HG02610 (cell line): ENCODE data around the gene GIMD1.
"Not testable (repeated sequence)": the region's sequence is repeated elsewhere in the genome, so short reads cannot be mapped to it uniquely, and the experiment has no call there.

Source experiments
- ATAC-seq: cut with Tn5 transposase; IDR thresholded peaks from one replicate; pipeline ENCODE4 v1.9.1; 2021; ENCODE audit warnings: mild to moderate bottlenecking, moderate library complexity; ENCODE audit not compliant: unreplicated experiment

The GIMD1 gene

DNA sequence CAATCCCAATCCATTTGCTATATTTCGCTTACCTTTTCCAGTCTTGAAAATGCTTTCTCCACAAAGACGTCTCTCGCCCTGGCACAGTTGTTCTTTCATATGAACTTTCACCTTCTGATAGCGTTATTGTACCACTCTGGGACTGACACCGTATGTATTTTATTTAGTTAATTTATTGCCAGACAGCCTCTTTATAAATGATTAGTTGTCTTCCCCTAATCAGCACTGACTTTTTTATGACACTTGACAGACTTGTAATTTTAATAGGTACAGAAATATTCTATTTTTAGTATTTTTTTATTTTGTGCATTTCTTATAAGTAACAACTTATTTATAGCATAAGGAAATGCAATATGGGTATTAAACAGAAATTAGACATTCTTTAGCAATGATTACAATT lies at the start of gene GIMD1:
Gene GIMD1 (minus strand): TSS at position 101 of the 400 bp plus-strand sequence. CDS start 1,343 bp downstream, outside the sequence.
- no peak for ATAC-seq

DNA sequence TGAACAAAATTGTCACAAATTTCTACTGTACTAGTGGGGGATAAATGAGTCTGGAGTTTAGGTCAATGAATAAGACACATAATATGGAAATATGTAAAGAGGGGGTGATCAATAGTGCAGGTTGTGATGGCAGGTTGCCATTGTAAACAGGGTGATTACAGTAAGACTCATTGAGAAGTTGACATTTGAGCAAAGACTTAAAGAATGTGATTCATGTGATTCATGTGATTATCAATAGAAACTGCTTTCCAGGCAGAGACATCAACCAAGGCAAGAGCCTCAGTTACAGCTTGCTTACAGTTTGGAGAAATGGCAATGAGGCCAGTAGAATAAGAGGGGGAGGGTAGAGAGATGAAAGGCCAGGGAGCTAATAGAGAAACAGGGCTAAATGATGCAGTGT lies 45.8 kb upstream of the GIMD1 start:
- no peak for ATAC-seq

DNA sequence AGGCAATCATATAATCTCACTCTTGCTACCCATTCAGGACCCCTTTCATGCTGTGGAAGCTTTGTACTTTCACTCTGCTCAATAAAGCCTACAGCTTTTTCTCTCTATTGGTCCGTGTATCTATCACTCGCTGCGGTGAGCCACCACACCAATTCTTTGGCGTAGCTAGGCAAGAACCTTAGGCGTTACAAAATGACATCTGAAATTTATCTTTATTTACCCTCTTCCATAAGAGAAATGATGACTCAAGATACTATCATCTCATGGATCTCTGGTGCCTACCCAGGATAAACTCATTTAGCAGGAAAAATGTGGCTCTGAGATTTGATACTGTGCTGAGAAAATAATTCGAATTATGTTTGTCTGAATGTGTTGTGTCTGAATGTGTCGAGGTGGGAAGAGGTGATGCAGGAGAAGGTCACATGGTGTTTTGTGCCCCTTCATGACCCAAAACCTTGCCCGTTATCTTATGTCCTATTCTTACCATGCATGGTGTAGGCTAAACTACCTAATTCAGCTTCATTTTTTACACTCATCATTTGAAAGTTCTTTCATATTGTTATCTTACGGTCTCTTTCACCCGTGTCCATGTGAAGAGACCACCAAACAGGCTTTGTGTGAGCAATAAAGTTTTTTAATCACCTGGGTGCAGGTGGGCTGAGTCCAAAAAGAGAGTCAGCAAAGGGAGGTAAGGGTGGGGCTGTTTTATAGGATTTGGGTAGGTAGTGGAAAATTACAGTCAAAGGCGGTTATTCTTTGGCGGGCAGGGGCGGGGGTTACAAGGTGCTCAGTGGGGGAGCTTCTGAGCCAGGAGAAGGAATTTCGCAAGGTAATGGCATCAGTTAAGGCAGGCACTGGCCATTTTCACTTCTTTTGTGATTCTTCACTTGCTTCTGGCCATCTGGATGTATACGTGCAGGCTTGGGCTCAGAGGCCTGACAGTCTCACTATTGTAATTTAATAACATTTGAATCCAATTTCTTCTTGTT lies 41.6 kb upstream of the GIMD1 start:
- ATAC-seq = no peak

DNA sequence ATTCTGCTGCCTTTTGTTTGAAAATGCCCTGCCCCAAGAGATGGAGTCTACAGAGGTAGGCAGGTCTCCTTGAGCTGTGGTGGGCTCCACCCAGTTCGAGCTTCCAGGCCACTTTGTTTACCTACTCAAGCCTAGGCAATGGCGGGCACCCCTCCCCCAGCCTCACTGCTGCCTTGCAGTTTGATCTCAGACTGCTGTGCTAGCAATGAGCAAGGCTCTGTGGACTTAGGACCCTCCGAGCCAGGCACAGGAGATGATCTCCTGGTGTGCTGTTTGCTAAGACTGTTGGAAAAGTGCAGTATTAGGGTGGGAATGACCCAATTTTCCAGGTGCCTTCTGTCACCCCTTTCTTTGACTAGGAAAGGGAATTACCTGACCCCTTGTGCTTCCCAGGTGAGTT lies 39.4 kb upstream of the GIMD1 start:
- ATAC-seq = not testable (repeated sequence)

DNA sequence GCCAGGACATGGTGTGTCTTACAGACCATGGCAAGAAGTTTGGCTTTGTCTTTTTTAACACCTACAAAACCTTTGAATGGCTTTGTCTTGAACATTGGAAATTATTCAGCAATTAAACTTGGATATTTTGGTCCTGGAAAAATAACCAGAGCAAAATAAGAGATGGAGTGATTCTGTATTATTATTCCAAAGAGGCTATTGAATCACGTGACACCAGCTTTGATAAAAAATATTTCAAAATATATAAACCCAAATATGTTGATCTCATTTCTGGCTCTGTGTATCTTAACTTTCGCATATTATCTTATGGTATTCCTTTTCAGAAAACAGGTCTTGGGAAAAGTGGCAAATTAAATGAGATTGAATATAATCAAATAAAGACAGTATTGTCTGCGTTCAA lies 32.6 kb upstream of the GIMD1 start:
- ATAC-seq = no peak

DNA sequence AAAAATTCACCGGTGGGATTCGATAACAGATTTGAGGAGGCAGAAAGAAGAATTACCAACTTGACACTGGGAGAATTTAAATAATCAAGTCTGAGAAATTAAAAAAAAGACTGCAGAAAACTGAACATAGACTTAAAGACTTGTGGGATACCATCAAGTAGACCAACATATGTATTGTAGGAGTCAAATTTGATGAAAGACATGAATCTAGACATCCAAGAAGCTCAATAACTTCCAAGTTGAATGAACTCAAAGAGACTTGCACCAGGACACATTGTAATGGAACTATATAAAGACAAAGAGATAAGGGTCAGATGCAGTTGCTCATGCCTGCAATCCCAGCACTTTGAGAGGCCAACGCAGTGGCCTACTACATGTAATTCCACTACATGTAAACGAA lies 30.3 kb upstream of the GIMD1 start:
- ATAC-seq = not testable (repeated sequence)

DNA sequence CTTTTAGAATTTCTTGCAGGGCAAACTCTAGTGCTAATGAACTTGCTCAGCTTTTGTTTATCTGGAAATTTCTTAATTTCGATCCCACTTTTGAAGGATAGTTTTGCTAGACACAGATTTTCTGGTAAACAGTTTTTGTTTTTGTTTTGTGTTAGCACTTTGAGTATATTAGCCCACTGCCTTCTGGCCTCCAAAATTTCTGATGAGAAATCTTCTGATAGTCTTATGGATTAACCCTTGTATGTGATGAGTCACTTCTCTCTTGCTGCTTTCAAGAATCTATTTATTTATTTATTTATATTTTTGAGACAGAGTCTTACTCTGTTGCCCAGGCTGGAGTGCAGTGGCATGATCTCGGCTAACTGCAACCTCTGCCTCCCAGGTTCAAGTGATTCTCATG lies 27.0 kb upstream of the GIMD1 start:
- no peak for ATAC-seq

DNA sequence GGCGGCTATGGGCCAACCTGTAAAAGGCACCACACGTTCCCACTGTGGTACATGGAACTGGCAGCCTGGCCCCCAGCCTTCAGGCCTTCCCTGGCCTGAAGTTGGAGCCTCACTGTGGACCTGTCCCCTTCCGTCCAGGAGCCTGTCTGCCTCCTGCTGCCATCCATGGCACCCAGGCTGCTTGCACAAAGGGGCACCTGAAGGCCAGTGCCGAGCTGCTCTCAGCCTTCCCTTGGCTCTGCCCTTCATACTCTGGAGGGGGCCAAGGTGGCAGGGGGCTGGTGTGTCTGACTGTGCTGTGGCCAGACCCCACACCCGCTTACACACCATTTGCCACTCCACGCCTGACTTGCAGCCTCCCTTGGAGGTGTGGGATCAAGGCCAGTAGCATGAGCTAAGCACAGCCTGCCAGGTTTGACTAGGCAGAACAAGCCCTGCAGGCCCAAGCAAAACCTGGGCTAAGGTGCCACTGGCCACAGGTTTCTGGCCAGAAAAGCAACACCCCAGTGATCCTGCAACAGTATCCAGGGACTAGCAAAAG lies 17.3 kb upstream of the GIMD1 start:
- ATAC-seq = no peak

DNA sequence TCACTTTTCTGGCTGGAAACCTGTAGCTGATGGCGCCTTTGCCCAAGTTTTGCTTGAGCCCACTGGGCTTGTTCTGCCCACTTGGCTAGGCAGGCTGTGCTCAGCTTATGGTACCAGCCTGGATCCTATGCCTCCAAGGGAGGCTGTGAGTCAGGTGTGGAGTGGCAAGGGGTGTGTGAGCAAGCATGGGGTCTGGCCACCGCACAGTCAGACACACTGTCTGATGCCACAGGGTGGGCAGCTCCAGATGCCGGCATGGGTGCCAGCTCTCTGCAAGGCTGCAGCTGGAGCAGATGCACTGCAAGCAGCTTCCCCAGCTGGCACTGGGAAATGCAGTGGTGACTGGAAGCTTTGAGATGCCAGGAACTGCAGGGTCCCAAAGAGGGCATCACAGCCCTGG lies 16.3 kb upstream of the GIMD1 start:
- ATAC-seq = no peak

DNA sequence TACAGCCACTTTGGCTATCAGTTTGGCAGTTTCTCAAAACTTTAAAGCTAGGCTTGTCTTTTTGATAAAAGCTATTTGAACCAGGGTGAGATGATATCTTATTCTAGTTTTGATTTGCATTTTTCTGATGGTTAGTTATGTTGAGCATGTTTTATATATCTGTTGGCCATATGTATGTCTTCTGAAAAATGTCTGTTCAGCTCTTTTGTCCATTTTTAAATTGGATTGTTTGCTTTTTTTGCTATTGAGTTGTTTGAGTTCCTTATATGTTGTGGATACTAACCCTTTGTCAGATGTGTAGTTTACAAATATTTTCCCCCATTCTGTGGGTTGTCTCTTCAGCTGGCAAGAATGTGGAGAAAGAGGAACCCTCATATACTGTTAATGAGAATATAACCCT lies 11.6 kb upstream of the GIMD1 start:
- no peak for ATAC-seq

DNA sequence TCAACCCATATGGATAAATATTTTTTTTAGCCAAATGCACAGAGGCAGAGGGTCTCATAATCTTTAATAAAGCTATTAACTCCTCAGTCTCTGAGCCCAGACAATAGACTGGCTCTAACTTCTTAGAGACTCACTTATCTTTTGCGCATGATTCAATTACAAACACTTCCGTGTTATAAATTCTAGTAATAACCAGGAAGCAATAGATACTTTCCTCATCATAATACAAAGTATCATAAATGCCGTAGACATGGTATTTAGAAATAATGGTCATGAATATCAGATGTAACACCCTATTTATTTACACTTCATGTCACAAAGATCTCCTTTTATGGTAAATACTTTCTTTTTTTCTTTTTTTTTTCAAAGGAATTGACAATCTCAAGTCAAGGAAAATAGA lies 4.4 kb upstream of the GIMD1 start:
- ATAC-seq = no peak

DNA sequence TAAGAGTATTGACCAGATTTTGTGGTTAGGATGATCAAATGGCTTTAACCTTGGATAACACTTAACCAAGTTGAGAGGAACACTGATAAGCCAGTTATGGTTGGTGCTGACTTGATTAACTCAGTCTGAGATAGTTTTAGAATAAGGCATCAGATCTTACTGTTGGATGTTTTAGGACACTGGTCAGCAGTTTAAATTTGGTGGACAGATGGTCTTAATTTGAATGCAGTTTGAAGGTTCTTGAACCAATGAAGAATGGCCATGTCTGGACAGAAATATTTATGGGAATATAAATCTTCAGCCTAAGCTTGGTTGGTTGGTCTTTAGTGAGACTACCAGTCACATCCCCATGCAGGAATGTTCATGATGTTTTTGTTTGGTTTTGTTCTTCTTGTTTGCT lies 2.6 kb upstream of the GIMD1 start:
- ATAC-seq = no peak

DNA sequence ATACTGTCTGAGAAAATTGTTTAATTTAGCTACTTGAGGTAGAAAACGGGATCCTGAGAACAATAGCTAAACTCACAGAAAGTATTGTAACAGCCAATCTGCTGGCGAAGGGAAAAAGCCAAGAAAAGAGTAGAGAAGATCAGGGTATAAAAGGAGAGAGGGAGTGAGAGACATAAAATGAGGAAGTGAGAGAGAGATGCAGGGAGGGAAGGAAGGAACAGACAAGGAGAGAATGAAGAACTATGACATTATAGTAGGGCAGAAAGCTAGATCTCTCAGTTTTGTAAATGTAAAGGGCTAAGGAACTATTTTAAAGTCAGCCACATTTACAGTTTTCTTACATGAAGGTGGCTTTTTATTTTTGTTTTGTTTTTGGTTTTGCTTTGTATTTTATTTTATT lies 1.6 kb upstream of the GIMD1 start:
- ATAC-seq = no peak

DNA sequence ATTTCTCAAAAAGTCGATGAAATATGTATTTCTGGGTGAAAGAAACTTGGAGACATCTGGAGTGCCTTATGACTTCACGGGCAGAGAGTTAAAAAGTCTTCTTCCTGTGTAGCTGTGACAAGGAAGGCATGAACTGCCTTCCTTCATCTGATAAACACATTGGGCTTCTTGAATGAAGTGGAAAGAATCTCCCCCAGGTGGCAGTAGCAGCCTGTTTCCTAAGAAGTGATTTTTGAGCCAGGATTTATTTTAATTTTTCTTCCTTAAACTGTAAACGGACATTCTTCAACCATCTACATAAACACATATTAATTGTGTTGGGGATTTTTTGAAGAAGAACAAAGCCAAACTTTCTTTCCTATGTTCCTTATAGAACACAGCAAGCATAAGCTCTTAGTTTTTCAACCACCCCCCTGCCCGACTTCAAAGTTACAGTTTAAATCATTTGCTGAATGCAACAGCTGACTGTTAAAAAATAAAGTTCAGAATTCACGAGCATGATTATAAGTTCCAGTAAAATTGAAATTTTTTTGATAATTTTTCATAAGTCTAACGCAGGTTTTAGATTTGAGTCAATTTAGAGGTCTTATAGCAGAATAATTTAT lies 980 bp upstream of the GIMD1 start:
- ATAC-seq = peak; percentile 64

DNA sequence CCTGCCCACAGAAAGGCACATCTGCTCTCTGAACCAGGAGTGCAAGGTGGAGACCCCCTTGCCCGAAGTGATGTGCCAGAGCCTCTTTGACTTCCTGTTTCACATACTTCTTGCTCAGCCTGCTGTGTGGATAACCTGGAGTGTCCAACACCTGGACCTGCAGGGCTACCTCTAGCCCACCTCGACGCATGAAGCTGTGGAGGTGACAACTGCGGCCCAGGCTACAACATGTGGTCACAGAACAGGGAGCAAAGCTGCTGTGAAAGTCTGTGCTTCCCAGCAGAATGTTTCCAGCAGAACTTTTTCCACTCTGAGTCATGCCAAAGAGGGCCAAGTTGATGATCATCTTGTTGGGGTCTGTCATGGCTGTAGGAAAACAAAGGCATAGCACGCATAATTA lies 1.5 kb downstream of the GIMD1 start:
- no peak for ATAC-seq

DNA sequence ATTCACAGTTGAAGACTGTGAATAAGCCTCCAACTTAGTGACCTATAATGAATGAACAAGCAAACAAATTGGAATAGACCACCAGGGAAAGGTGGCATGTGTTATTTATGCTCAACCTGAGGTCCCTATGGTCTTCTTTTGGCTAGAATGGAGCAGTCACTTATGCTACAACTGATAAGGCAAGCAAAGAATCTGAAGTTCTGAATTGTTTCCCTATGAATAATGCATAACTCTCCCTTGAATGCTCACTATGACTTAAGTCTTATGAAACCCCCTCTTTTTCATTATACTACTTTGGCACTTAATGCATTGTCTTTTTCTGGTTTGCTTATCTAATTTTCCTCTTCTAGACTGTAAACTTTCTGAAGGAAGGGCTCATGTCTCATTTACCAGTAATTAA lies 2.6 kb downstream of the GIMD1 start:
- no peak for ATAC-seq

DNA sequence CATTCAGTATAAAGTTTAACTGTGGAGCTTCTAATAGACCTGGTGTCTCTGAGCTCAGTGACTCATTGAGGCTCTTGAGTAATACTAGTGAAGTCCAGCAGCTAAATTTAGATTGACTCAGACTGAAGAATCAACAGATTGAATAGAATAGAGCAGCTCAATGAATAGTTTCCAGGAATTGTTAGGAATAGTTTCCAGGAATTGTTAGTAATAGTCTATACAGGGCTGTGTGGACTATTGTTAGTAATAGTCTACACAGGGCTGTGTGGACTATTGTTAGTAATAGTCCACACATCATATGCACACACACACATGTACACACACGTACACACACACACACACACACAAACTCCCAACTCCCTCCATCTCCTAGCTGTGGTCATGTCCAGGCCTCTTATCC lies 3.0 kb downstream of the GIMD1 start:
- no peak for ATAC-seq

DNA sequence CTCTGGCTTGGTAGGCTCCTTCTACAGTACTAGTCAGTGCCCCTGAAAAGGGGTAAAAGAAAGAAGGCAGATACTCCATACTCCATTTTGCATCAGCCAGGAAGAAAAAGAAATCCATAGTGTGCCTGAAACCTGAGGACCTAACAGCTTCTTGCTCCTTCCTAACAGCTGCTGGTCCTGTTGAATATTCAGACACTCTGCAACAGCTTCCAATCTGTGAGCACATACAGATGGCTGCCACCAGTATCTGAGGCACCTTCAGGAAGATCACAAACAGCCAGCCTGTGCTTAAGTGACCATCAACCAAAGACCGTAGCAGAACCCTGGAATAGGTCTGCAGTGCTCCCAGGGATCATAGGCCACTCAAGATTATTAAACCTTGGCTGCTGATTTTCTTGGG lies 4.3 kb downstream of the GIMD1 start:
- ATAC-seq = no peak

DNA sequence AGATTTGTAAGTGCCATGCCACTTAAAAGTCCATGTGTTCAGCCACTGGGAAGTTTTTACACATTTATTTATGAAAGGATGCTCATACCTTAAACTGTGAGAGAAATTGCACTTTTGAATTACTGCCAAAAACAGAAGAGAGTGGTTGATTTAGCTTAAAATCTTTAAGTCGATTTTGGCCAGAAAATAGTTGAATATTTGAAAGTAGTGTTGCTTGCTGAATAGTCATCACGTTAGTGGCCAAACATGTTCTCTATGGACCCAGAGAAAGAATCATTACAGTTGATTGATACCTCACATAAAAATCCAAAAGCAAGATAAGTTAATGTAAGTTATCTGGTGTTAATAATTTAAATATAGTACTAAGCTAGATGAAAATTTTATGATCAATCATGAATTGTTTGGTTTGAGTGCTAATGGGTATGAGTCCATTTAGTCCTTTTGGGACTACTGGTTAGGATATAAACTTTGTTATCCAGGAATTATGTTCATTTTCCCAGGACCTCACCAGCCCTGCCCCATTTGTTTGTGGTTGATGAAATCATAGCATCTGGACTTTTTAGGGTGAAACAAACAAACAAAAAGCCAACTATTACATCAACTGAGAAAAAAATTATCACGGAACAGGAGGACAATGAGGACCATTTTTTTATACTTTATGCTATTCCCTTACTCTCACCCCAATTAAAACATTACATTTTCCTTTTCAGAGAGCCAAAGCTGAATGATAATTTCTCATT lies 6.3 kb downstream of the GIMD1 start:
- no peak for ATAC-seq

DNA sequence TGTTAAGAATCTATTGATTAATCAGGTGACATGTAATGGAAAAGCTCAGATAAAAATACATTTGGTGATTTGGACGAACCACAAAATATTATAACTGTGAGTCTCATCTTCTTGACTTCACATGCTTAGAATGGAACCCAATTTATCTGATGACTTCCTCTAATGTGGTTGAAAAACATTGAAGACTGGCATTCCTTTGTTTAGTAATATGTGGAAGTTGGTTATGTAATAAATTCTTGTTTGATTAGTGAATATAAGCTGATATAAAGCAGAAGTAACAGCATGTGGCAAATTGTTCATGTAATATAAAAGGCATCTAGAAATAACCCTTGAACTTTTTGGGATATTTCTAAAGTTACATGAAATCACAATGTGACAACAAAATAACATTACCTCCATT lies 9.7 kb downstream of the GIMD1 start:
- ATAC-seq = no peak

DNA sequence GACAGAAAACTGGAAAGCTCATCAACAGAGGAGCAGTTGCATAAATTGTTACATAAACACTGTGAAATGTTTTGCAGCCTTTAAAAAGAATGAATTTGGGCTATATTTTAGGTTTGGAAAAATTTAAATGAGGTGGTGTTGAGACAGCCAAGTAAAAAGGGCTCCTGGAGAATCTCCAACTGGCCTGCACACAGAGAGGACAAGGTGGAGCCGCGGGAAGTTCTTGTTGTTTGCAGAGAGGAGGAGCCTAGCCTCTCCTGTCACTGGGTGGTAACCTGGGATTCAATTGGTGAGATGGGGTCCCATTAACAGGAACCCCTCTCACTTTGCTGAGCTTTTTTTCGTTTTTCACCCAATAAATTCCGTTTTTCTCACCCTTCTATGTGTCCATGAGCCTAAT lies 13.4 kb downstream of the GIMD1 start:
- no peak for ATAC-seq
